Activated T-cell treated with anti-CD3 and anti-CD28 coated beads, Interleukin-2, amount 50 U/mL, for 1 hour (primary cell): ENCODE data around the gene UBE2F.
"Not testable (repeated sequence)": the region's sequence is repeated elsewhere in the genome, so short reads cannot be mapped to it uniquely, and the experiment has no call there.

Experiments
- DNase-seq: peaks from one replicate; pipeline ENCODE4 v3.0.0-alpha.2; 2020

UBE2F gene

DNA sequence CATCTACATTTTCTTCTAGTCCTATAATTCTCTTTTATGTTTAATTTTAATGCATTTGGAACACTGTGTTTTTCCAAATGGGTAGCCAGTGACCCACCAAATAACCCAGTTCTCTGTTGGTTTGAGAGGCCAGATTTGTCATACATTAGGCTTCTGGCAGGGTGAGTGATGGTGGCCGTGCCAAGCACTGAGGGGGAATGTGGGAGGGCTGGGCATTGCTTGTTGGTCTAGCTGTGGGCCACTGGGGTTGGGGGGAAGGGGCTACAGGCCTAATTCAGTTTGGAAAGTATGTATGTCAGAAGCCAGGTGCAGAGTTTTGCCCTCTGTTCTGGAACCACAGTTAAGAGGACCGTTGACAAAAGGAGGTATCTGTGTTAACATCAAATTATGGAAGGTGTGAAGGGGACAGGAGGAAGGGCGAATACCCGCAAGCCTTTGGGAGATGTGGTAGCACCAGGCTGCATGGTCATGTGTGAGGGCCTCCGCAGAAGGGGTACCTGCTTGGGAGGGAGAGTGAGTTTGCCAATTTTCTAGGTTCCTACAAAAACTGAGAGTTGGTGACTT is 55.9 kb downstream of the UBE2F start:
- no peak for DNase-seq

DNA sequence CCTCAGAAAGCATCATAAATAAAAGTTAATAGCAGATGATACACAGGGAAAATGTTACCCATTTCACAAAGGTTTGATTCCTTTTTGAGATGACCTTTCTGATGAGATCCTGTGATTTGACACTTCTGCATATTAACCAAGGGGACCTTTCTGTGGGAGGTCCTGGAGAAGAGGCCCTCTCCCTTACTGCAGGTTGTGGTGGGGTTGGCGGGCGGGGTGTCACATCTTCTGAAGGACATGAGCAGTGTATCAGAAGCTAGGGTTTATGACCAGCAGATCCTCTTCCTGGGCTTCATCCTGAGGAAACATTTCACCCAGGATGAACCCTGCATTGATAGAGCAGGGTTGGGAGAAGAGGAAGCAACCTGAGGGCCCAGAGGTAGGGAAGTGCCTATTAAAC is 56.8 kb downstream of the UBE2F start:
- DNase-seq: no peak

DNA sequence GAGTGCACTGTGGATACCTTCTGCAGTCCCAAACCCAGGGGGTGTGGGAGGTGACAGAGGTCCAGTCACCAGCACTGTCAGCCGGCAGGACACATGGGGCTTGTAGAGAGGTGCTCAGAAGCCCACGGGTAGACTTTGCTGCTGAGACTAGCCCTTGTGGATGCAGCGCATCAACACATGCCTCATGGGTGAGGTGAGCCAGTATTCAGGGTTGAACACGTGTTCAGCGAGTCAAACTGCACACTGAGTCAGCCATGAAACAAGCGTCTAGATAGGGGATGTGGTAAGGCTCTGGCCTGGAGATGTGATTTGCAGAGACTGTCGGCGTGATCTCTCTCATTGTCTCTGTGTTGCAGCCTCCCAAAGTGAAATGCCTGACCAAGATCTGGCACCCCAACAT is 58.2 kb downstream of the UBE2F start:
- DNase-seq: no peak

DNA sequence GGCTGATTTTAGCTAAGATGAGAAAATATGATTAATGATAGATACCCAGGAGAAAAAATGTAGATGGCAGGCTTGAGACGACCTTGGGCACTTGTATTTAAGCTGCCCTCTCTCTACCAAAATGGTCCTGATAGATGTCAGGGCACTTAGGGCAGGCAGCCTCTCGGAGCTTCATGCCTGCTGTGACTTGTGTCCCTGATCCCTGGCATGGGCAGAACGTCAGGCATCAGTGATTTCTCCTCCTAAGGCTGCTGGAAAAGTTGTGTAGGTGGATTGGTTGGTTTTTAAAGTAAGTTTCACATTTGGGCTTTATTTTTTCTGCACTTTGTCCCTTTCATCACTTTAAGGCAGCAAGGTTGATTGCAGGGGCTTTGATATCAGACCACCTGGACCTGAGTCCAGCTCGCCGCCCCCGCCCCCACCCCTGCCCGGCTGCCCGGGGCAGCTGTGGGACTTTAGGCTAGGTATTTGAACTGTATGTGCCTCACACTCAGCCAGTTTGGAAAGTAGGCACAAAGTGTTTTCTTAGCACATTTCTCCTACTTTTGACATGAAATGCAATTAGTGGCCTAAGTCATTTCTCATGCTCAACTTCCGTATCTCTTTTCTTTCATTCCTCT is 59.0 kb downstream of the UBE2F start:
- DNase-seq: no peak

DNA sequence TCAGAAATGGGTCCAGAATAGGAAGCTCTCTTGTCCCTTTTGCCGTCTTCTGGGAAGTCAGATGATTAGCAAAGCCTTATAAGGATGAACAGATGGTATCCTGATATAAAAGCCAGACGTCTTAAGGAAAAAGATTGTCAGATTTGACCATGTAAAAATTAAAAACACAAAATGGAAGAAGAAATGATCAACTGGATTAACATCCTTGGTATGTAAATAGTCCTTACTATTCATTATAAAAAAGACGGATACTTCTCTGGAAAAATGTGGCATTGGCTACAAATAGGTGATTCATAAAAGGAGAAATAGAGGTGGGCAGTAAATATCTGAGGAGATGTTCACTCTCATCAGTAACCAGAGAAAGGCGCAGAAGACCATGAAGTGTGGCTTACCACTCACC is 60.2 kb downstream of the UBE2F start:
- DNase-seq: no peak

DNA sequence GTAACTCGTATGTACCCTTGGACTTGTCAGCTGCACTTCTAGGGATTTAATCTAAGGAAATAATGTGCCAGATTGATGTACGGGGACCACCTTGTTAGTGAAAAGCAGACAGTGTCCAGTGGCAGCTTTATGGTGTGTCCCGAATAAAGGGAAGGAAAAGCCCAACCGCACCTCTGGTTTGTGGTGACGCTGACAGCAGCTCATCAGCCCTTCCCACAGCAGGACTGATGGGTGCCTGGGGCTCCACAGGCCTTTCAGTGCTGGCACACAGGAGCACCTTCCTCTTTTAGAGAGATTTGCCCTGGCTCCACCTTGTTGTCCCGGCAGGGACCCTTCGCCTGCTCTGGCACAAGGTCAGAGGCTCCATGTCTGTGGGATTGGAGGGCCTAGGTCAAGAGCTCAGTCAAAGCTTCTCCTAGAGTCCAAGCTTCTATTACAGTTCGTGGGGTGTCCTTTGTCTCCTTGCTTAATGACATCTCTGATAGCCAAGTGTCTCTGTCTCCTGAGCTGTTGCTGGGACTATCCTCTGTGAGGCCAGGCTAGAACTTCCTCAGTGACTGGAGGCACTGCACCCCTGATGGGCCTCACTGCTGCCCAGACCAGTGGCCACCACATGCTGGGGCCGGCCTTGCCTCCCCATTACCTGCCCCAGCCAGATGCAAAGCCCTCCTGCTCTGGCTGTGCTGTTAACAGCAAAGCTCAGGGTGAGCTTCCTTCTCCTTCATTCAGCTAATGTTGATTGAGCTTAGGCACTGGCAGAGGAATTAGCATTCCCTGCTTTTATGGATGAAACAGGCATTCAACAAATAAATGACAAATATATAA is 61.0 kb downstream of the UBE2F start:
- DNase-seq: no peak

DNA sequence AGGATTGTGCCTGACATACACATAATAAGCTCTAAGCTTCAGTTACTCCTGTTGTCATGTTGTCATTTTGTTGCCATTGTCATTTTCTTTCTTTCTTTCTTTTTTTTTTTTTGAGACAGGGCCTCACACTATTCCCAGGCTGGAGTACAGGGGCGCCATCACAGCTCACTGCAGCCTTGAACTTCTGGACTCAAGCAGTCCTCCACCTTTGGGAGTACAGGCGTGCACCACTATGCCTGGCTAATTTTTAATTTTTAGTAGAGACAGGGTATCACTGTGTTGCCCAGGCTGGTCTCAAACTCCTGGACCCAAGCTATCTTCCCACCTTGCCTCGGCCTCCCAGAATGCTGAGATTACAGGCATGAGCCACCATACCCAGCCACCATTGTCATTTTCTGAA is 63.0 kb downstream of the UBE2F start:
- no peak for DNase-seq

DNA sequence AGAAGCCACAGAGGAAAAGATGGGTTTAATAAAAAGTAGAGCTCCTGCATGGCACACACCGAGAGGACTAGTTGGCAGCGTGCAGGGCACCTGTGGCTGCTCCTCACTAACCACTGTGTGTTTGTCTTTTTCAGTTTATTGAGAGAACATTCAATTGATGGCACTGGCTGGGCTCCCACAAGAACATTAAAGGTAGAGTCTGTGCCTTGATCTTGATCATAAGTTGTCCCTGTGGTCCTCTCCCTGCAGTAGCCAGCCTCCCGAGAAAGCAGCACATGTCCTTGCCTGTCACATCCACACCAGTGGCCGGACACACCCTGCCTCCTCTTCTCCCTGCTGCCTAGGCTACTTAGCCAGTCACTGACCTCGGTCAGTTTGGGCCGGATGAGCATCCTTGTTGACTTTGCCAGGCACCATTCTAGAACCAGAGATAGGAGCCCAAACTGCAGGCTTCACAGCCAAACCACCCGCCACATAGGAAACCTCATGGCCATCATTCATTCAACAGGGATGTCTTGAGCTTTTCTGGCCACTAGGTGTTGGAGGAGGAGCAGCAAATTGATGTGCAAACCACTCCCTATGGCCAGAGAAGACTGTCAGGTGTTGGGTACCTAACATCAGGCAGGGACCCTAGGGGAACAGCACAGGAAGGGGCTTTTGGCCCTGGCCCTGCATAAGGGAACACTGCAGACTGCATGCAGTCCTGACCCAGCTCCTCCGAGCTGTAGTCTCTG is 63.8 kb downstream of the UBE2F start:
- DNase-seq: no peak

DNA sequence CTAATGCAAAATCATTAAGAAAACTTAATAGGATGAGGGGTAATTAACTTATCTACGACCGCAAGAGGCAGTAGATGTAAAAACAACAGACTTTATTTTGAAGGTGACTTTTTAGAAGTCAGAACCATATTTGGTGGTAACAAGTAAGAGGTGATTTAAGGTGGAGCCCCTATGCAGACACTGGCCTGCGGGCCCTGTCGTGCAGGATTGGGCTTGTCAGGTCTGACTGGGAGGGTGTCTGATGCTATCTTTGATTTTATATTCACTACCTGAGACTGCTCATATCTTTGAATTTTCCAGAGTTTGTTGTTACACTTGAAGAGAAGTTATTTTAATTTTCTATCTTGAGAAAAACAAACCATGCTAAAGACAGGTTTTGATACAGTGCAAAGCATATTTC is 64.9 kb downstream of the UBE2F start:
- no peak for DNase-seq

DNA sequence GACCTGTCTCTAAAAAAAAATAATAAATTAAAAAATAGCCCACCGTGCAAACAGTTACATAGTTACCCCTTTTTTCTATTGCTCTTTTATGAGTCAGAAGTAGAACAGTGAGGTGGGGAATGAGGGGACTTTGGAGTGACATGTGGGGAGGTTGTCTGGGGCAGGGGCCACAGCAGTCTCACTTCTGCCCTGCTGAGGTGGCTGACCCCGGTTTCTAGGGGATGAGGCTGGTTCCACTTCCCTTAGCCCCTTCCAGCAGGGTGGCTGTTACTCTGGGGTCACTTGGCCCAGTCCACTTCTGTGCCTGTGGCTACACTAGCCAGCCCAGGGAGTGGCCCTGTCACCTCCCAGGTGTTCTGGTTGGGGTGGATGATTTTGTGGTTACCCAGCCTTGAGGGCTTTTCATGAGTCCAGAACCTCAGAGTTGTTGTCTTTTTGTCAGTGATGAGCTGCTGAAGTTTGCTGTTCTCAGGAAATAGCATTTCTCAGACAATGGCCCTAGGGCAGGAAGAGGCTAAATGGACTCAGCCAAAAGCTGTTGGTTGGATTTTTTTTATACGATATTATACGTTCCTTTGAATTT is 66.0 kb downstream of the UBE2F start:
- DNase-seq: no peak

DNA sequence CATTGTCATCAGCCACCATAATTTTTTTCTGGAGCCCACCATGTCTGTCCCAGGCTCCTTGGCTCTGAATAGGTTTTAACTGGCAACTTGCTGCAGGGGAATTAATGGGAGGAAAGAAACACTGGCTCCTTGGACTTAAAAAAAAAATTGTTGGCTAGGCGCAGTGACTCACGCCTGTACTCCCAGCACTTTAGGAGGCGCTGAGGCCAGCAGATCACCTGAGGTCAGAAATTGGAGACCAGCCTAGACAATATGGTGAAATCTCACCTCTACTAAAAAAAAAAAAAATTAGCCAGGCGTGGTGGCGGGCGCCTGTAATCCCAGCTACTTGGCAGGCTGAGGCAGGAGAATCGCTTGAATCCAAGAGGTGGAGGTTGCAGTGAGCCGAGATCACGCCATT is 67.2 kb downstream of the UBE2F start:
- DNase-seq: not testable (repeated sequence)

DNA sequence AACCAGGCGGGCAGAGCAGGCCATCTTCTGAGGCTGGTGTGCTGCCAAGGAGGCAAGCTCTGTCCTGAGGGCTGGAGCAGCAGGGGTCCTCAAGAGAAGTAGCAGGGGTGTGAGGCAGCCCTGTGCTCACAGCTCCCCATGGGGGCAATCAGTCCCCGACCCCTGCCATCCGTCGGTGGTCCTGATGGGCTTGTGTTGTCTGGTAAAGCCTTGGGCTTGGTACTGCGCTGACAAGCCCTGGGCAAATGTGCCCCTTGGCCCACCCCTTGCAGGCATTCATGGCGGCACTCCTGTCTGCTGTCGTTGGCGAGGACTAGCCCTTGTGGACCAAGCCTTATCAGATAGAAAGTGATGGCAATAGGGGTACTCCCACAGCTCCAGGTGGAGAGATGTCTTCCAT is 71.4 kb downstream of the UBE2F start:
- DNase-seq: no peak

DNA sequence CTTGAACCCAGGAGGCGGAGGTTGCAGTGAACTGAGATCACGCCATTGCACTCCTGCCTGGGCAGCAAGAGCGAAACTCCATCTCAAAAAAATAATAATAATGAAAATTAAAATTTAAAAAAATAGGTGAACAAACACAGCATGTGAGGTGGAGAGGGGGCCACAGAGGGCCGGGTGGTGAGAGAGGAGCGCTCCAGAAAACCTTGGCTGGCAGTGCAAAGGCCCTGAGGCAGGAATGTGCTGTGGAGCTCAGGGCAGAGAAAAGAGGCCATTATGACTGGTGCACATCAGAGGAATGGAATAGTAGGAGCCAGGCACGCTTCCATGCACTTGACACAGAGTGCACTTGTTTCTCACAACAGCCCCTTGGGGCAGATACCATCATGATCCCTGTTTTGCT is 72.3 kb downstream of the UBE2F start:
- no peak for DNase-seq

DNA sequence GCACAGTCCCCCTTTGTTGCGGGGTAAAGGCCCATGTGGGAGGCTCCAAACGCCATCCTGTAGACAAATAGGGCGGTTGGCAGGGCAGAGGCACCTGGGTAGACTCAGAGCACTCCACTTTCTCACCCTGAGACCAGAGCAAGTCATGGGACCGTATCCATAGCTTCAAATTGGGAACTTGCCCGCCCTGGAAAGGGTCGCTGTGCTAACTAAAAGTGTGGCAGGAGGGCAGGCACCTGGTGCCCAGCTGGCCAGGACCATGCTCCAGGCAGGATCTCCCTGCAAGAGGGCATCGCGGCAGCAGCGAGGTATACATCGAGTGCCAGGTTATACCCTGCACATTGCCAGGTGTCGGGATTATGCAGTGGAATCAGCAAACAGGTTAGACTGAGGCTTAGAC is 73.2 kb downstream of the UBE2F start:
- no peak for DNase-seq

DNA sequence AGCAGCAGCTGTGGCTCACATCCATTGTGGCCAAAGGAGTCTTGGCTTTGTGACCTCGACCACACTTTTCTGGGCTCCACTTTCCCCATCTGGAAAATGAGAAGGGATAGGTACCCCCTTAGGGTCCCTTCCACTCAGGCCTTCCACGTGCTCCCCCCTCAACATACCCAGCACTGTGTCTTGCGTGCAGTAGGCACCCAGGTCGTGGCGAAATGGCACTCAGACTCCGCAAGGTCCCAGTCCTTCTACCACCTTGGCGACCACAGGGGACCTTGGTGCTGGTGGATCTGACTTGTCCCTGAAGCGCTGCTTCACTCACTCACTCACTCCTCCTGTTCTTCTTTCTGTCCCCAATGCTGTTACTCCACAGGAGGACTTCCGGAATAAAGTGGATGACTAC is 74.1 kb downstream of the UBE2F start:
- no peak for DNase-seq

DNA sequence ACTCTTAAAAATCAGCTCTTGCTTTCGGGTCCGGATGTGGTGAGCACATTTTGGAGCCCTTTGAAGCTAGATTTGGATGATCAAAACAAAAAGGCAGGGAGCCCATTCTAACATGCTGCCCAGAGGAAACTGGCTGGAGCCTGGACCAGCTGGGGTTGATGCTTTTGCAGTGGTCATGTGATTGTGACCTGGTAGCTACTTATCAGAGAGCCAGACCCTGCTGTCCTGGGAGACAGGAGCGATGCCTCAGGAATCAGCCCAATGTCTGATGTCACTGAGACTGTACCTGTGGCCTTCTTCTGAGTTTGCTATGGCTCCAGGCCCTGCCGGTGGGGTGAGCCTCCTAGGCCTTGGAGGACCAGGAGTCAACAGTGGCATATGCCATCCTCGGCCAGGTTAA is 75.3 kb downstream of the UBE2F start:
- DNase-seq: no peak

DNA sequence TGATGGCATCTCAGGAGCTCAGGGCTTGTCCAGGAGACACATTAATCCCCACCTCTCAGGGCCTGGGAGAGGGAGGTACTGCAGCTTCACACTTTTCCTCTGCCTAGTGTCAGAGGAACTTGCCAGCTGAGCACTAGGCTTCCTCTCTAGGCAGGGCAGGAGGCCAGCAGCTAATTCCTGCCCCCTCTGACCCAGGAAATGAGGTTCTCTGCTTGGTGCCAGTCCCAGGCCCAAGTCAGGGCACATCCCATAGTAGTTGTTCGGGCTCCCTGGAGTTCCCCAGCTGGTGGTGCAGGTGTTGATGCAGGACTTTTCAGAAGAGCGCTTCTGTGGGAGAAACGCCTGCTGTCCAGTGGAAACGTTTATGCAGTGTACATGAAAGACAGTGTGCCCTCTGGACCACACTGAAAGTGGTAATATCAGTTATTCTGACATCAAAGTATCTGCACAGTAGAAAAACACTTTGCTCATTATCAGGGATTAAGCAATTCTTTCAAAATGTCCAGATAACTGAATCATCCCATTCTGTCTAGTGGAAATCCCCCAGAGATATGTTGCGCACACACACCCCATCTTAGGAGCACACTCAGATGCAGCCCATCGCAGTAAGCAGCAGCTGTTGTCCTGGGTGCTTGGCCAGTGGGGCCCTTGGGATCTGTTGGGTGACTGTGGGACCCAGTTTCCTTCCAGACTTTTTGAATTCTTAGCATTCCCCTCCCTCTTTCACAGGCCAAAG is 76.2 kb downstream of the UBE2F start:
- no peak for DNase-seq

DNA sequence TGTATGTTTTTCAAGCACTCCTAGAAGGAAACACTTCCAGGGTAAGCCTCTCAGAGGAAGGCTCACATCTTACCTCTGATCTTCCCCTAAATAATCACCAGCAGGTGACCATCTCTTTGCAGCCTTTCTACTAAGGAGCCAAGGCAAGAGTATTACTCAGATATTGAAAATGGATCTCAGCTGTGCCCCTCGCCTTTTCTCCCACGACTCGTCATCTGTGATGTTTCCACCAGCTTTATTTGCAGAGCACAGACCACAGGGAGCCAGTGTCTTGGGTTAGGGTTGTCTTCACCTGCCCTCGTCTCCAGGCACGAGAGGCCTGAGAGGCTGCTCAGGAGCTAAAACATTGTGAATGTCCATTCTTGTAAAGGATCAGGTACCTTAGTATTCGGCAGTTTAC is 77.0 kb downstream of the UBE2F start:
- no peak for DNase-seq

DNA sequence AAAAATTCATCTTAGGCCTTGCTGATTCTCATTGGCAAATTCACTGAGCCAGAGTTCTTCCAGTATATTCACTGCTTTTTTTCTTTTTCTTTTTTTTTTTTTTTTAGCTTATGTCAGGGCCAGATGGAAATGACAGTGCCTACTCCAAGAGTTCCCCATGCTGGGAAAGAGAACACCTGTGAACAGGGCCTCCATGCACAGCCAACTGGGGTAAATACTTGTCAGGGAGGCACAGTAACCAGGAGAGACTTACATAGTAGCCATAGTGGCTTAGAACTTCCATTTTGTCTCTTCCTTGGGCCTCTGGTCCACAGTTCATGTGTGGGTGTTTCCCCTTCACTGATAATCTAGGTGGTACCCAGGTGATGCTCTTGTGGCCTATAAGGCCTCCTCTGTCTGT is 78.8 kb downstream of the UBE2F start:
- DNase-seq: no peak

DNA sequence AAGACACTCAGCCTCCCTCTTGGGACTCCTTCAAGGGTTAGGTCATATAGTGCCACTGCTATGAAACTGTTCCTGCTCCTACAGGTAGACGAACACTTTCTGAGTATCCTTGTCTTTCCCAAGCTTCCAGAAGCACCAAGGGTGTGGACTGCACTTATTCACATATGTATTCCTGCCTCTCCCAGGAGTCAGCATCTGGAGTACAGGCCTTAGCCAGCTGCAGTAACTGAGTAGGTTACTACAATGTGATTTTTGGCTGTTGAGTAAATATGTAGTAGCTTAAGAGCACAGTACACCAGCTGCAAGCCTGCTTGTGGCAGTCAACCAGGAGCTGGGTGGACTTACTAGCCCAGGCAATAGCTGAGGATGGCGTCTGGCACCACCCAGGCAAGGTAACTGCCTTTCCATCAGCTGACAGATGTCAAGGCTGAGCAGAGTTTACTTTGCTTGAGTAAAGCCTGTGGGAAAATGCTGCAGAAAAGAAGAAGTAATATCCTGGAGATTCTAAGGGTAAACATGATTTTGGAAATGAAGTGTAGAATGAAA is 80.0 kb downstream of the UBE2F start:
- no peak for DNase-seq

DNA sequence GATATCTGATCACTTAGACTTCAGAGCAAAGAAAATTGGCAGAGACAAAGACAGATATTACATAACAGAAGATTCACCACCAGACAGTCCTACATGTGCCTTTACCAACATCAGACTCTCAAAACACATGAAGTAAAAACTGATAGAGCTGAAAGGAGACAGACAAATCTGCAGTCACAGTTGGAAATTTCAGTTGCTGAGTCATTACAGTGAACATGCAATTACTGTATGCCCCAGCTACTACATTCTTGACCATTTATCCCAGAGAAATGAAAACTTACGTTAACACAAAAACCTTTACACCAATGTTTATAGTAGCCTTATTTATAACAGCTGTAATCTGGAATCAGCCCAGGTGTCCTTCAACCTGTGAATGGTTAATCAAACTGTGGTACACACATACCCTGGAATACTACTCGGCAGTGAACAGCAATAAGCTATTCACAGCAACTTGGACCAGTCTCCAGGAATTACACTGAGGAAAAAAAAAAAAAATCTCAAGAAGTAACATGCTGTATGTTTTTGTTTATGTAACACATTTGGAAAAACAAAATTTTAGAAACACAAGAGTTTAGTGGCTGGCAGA is 86.5 kb downstream of the UBE2F start:
- no peak for DNase-seq

DNA sequence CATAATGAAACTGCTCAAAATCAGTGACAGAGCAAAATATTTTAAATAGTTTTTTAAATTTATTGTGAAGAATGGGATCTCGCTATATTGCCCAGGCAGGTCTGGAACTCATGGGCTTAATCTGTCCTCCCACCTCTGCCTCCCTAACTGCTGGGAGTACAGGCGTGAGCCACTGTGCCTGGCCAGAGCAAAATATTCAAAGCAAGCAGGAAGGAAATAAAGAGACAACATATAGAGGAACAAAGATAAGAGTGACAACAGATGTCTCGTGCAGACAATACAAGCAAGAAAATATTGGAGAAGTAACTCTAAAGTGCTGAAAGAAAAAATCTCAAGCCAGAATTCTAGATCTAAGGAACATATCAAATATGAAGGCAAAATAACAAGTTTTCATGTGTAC is 89.0 kb downstream of the UBE2F start:
- DNase-seq: no peak
